Measurements from ENCODE around the gene ASCC1.

The ASCC1 gene

GRCh38 chr10:72215611-72216549 lies at the start of gene ASCC1, which contains the start of gene ANAPC16:
ASCC1 (minus strand) TSS chr10:72216276; CDS start chr10:72213298, 2,978 bp downstream.
ANAPC16 (plus strand) TSS chr10:72216012; CDS start chr10:72223915, 7,903 bp downstream.
- Histone ChIP-seq H3K4me3 (peak within 1 kb of the TSS; percentile 42 to 73 (median 59)), H3K27ac (peak within 1 kb of the TSS; percentile 68 to 99 (median 95))

GRCh38 chr10:72265508-72265907 lies 49.4 kb upstream of the ASCC1 start:
- H3K27ac ChIP-seq = peak overlapping the region in 3 of 21 experiments; percentile 15 to 24 (median 17)
- H3K4me3 ChIP-seq = no peak overlapping the region

GRCh38 chr10:72264536-72264935 lies 48.5 kb upstream of the ASCC1 start:
- Histone ChIP-seq H3K4me3 (no peak overlapping the region), H3K27ac (peak overlapping the region in 17 of 21 experiments; percentile 2 to 94 (median 67))

- peak overlapping the region in 19 of 21 experiments; percentile 2 to 94 (median 67) for H3K27ac ChIP-seq
- no peak overlapping the region for H3K4me3 ChIP-seq
Observed at GRCh38 chr10:72263613-72264241, 47.7 kb upstream of the ASCC1 start.

GRCh38 chr10:72261784-72262404 lies 45.8 kb upstream of the ASCC1 start:
- H3K27ac ChIP-seq = peak overlapping the region in 19 of 21 experiments; percentile 74 to 96 (median 88)
- no peak overlapping the region for H3K4me3 ChIP-seq

- peak overlapping the region; percentile 16 to 45 (median 38) for H3K4me3 ChIP-seq
- peak overlapping the region; percentile 43 to 96 (median 88) for H3K27ac ChIP-seq
Observed at GRCh38 chr10:72260976-72261783, 45.1 kb upstream of the ASCC1 start.

GRCh38 chr10:72260239-72260975 lies 44.3 kb upstream of the ASCC1 start:
- Histone ChIP-seq H3K4me3 (peak overlapping the region; percentile 16 to 45 (median 38)), H3K27ac (peak overlapping the region in 20 of 21 experiments; percentile 74 to 96 (median 88))

GRCh38 chr10:72259491-72260238 lies 43.6 kb upstream of the ASCC1 start:
- Histone ChIP-seq H3K4me3 (no peak overlapping the region), H3K27ac (peak overlapping the region in 20 of 21 experiments; percentile 74 to 96 (median 88))

- no peak overlapping the region for H3K4me3 ChIP-seq
- H3K27ac ChIP-seq = peak overlapping the region in 16 of 21 experiments; percentile 28 to 96 (median 90)
Observed at GRCh38 chr10:72258617-72259016, 42.5 kb upstream of the ASCC1 start.

GRCh38 chr10:72257051-72257892 lies 41.2 kb upstream of the ASCC1 start:
- peak overlapping the region in 15 of 21 experiments; percentile 7 to 90 (median 63) for H3K27ac ChIP-seq
- H3K4me3 ChIP-seq = no peak overlapping the region

GRCh38 chr10:72255977-72256729 lies 40.1 kb upstream of the ASCC1 start:
- Histone ChIP-seq H3K4me3 (no peak overlapping the region), H3K27ac (peak overlapping the region in 14 of 21 experiments; percentile 15 to 90 (median 82))

- peak overlapping the region in 1 of 7 experiments; percentile 9 for H3K4me3 ChIP-seq
- H3K27ac ChIP-seq = peak overlapping the region; percentile 28 to 90 (median 74)
Observed at GRCh38 chr10:72254813-72255568, 38.9 kb upstream of the ASCC1 start.

GRCh38 chr10:72253578-72253977 lies 37.5 kb upstream of the ASCC1 start:
- H3K4me3 ChIP-seq = no peak overlapping the region
- peak overlapping the region in 16 of 21 experiments; percentile 15 to 90 (median 68) for H3K27ac ChIP-seq

GRCh38 chr10:72252972-72253371 lies 36.9 kb upstream of the ASCC1 start:
- H3K4me3 ChIP-seq = no peak overlapping the region
- H3K27ac ChIP-seq = peak overlapping the region in 13 of 21 experiments; percentile 15 to 90 (median 68)

- Histone ChIP-seq H3K27ac (peak overlapping the region in 2 of 21 experiments; percentile 83 to 86), H3K4me3 (no peak overlapping the region)
Observed at GRCh38 chr10:72251635-72252034, 35.6 kb upstream of the ASCC1 start.

Data from skin epidermis (tissue), 12 donors.